ENCODE data around the gene GABBR2.

GABBR2 gene

DNA sequence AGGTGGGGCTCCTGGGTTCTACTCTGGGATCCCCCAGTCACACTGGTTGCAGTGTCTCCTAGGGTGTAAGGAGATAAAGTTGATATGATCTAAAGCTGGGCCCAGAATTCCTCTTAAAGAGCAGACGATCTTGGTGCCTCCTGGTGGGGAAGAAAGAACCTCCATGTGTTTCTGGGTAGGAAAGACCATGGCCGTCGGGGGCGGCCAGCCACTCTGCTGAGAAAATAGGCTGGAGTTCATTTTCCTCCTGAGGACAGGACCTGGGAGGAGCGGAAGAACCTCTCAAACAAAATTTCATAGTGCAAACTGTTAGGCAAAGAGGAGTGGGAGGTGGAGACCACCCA lies 289.5 kb downstream of the GABBR2 start:
- CTCF ChIA-PET = no interaction called here
- no peak for DNase-seq (ENCODE audit: low spot score)
- H3K27ac ChIP-seq = no peak overlapping the region
- TF ChIP-seq, protein P1, sequence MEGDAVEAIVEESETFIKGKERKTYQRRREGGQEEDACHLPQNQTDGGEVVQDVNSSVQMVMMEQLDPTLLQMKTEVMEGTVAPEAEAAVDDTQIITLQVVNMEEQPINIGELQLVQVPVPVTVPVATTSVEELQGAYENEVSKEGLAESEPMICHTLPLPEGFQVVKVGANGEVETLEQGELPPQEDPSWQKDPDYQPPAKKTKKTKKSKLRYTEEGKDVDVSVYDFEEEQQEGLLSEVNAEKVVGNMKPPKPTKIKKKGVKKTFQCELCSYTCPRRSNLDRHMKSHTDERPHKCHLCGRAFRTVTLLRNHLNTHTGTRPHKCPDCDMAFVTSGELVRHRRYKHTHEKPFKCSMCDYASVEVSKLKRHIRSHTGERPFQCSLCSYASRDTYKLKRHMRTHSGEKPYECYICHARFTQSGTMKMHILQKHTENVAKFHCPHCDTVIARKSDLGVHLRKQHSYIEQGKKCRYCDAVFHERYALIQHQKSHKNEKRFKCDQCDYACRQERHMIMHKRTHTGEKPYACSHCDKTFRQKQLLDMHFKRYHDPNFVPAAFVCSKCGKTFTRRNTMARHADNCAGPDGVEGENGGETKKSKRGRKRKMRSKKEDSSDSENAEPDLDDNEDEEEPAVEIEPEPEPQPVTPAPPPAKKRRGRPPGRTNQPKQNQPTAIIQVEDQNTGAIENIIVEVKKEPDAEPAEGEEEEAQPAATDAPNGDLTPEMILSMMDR (conservative IDR thresholded peaks at IDR 0.05; ENCODE audit: low read depth) = no peak
- POLR2A ChIA-PET (ENCODE audit: low non-redundant PET) = no interaction called here

DNA sequence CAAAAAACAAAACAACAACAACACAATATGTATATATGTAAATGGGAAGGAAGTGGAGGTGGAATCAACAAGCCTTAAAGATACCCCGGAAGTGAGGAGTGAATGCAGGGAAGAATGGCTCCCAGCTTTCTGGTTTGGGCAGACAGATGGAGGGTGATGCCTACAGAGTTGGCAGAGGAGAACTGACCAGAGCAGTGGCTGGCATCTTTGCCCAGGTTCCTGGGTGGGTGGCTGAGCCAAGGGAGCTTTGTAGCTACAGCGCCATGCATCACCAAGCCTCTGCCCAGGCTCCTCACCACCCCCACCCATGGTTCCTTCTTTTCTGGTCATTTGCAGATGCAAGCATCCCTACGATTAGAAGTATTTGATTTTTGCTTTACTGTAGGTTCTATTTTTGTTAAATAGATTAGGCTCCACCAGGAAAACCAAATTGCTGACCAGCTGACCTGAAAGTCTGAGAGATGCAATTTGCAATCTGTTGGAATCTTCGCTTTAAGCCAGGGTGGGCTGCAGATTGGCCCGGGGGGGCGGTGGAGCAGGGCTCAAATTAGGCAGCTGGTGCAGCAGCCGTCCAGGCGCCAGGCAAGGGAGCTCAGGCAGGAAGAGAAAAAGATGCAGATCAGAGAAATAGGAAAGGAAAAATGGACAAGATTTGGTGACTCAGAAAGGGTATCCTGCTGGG lies 290.0 kb downstream of the GABBR2 start:
- no peak overlapping the region for H3K27ac ChIP-seq
- DNase-seq (ENCODE audit: low spot score) = no peak
- TF ChIP-seq, protein P1 (conservative IDR thresholded peaks at IDR 0.05; ENCODE audit: low read depth) = no peak
- ChIA-PET CTCF (interaction anchor here (1.3 kb wide), 1 partner anchor 86 kb away, joined by 4 read pairs; no protein-coding TSS in a partner anchor), POLR2A (ENCODE audit: low non-redundant PET) (no interaction called here)

DNA sequence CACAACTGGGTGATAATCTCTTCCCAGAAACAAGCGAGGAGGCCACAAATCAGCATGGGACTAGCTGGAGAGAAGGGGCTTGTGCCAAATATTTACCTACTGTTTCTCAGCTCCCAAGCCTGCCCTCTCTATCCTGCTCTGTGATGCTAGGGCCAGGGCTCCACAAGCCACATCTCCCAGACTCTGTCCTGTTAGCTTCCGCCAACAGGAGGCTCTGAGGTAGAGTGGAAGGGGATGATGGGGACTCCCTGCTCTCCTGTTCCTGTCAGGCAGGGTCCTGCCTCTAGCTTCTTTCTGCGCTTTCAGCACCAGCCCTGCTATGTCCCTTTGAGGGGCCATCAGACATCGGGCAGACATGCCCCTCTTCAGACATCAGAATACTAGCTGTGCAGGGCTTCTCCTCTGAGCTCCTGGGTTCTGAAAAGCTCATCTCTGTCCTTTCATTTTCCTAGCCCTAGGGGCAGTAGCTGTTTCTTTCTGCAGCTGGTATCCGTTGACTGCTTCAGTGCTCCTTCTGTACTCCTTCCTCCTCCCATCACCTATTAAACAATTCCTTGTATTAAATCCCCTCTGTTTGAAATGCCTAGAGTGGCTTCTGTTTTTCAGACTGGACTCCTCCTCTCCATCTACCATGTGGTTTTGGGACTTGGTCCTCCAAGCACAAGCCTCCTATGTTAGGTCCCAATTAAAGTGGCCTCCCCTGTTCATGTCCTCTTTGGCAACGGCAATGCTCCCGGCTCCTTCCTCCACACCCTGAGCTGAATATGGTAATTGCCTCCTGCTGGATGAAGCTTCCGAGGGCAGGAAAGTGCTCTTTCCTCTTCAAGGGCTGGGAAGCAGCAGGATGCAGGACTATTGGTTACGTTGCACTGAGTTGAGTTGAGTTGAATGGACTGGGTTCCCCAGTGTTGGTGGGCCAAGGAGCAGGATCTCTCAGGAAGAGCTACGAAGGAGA lies 292.2 kb downstream of the GABBR2 start:
- TF ChIP-seq, protein P1 (conservative IDR thresholded peaks at IDR 0.05; ENCODE audit: low read depth) = no peak
- POLR2A ChIA-PET (ENCODE audit: low non-redundant PET) = no interaction called here
- CTCF ChIA-PET = interaction anchor here (0.7 to 1.1 kb wide), 2 partner anchors 30 to 75 kb away, joined by 3 read pairs; no protein-coding TSS in a partner anchor
- DNase-seq (ENCODE audit: low spot score) = no peak
- H3K27ac ChIP-seq = no peak overlapping the region

DNA sequence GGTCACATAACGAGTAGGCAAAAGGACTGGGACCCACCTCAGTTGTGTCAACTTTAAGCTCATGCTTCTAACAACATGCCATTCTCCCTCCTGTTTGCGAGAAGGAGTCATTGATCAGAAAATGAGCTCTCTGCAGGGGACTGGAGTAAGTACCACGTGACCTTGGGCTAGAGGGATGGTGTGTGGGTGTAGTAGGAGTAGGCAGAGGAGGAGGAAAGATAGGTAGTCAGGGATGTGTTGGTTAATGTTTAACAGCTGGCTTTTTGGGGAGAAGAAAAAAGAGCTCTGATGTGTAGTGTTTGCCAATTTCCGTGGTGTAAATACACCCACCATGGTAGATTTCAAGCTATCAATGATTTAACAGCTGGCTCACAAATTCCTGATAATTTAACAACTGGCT lies 293.0 kb downstream of the GABBR2 start:
- POLR2A ChIA-PET (ENCODE audit: low non-redundant PET) = no interaction called here
- CTCF ChIA-PET = no interaction called here
- DNase-seq (ENCODE audit: low spot score) = no peak
- H3K27ac ChIP-seq = no peak overlapping the region
- TF ChIP-seq, protein P1 (conservative IDR thresholded peaks at IDR 0.05; ENCODE audit: low read depth) = no peak

DNA sequence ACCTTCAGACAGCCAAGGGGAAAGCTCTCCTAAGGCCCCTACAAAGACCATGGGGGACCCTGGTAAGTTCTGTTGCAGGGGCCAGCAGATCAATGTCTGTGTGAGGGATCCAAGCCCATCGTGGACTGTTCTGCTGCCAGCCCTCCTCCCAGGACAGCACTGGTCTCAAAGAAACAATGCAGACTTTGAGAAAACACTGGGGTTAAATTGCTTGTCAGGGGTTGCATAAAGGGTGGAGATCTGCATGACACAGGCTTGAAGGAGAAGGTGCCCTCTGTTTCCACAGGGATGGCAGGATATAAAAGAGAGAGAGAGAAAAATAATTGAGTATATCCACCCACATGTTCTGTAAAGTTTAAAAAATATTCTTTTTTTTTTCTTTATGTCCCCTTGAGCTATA lies 295.7 kb downstream of the GABBR2 start:
- TF ChIP-seq, protein P1 (conservative IDR thresholded peaks at IDR 0.05; ENCODE audit: low read depth) = no peak
- POLR2A ChIA-PET (ENCODE audit: low non-redundant PET) = no interaction called here
- CTCF ChIA-PET = no interaction called here
- H3K27ac ChIP-seq = no peak overlapping the region
- no peak for DNase-seq (ENCODE audit: low spot score)

DNA sequence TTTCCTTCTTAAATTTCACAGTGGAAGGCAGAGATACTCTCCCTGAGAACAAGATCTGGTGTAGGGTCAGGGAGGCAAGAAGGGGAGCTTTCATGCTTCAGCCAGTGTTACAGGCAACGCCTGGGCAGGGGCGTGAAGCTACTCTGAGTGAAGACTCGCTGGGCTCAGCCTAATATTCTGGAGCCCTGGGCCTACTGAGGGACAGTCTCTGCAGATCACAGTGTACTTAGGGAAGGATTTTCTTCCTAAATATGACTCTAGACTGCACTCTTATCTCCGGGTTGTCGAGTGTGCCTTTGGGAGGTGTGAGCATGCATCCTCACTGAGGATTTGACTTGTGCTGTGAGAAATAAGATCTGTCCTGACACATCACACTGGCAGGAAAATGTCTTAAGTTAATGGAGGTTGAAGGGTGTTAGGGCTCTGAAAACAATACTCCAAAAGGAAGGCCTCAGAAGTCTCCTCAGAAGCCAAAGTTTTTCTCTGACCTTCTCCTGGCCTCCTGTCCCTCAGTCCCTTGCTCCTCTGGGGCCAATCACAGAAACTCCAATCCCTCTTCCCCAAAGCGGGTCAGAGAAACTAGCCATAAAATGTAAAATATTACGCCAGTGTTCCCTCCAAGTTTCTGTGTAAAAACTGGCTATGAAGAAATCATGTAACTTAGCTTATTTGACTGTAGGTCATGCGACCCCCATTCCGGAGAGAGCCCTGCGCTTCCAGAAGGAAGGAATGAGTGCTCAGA lies 296.5 kb downstream of the GABBR2 start:
- POLR2A ChIA-PET (ENCODE audit: low non-redundant PET) = no interaction called here
- CTCF ChIA-PET = no interaction called here
- no peak for DNase-seq (ENCODE audit: low spot score)
- H3K27ac ChIP-seq = no peak overlapping the region
- TF ChIP-seq, protein P1 (conservative IDR thresholded peaks at IDR 0.05; ENCODE audit: low read depth) = no peak

All from RWPE1 (cell line).